Measurements from ENCODE around the gene RCAN1. TPM values are rescaled to one million over a fixed set of nuclear protein-coding genes. Genes with fewer than 3 reads are reported as not detected.

RCAN1 gene
- 1 to 10 TPM; 4.9 to 6.3 TPM for total RNA-seq

DNA sequence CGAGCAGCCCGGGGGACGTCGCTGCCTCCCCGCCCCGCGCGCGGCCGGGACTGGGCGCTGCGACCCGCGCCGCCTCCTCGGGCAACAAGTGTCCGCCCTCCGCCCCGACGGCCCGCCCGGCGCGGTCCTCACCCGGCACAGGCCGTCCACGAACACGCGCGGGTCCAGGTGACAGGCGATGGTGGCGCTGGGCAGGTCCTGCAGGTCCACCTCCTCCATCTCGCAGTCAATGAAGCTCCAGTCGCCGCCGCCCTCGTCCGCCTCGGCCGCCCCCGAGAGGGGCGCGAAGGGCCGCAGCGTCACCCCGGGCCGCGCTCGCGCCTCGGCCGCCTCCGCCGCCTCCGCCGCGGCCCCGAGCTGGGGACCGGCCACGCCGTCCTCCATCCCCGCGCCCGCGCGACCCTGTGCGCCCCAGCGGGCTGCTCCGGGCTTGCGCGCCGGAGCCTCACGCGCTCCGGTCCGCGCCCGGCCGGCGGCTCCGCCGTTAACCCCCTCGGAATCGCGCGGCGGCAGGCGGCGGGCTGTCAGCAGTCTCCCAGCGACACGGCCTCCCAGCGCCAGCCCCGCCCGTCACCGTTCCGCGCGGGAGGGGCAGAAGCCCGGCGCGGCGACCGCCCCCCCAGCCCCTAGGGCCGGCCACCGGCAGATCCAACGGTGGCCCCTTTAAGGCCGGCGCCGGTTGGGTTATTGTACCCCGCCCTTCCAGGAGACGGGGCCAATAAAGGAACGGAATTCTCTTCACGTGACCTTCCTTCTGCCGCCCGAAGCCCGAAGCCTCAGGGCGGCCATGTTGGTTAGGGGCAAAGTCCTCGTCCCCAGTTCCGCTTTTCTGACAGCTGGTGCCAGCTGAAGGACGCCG, at the start of gene RCAN1:
Gene RCAN1 (minus strand): TSS at position 486 of the 859 bp plus-strand sequence. CDS start 102 bp downstream, at position 384.
- peaks cover 14% of the 10 kb centered on the region for H3K4me1 Mint-ChIP-seq
- H3K9me3 Mint-ChIP-seq = no peaks in the 10 kb centered on the region
- peak; percentile 99 for ATAC-seq (replicated peaks)
- H3K27ac Mint-ChIP-seq = peak within 1 kb of the TSS; percentile 79
- no peaks in the 10 kb centered on the region for H3K36me3 Mint-ChIP-seq (ENCODE audit: low read depth)
- no peaks in the 10 kb centered on the region for H3K27me3 Mint-ChIP-seq
- peak within 1 kb of the TSS; percentile 86 for H3K4me3 Mint-ChIP-seq

DNA sequence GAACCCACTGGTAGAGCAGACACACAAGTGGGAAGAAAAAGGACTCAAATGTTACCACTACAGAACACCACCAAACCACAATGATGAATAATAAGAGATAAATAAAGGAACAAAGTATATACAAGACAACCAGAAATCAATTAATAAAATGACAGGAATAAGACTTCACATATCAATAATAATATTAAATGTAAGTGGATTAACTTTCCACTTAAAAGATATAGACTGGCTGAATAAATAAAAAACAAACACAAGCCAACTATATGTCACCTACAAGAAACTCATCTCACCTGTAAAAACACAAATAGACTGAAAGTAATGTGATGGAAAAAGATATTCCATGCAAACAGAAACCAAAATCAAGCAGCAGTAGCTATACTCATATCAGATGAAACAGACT, 46.9 kb upstream of the RCAN1 start:
- H3K27ac Mint-ChIP-seq = no peak overlapping the region
- H3K36me3 Mint-ChIP-seq (ENCODE audit: low read depth) = no peaks in the 10 kb centered on the region
- no peaks in the 10 kb centered on the region for H3K4me1 Mint-ChIP-seq
- peaks cover 53% of the 10 kb centered on the region for H3K27me3 Mint-ChIP-seq
- H3K4me3 Mint-ChIP-seq = no peak overlapping the region
- ATAC-seq (replicated peaks) = no peak
- H3K9me3 Mint-ChIP-seq = peaks cover 25% of the 10 kb centered on the region

DNA sequence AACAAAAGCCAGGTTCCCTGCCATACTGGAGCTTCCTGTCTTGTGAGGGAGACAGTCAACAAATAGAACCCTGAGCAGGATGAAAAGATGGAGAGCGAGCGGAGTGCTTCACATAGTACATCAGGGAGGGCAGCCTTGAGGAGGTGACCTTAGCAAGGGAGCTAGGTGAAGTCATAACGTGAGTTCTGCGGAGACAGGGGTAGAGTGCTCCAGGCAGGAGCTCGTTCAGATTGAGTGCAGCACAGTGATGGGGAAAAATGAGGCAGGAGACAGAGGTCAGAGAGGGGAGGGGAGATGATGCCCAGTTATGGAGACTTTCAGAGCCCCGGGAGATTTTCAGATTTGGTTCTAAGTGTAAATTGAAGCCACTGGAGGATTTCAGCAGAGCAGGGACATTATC, 38.6 kb upstream of the RCAN1 start:
- Mint-ChIP-seq H3K27me3 (peaks cover 51% of the 10 kb centered on the region), H3K9me3 (peaks cover 5% of the 10 kb centered on the region), H3K36me3 (ENCODE audit: low read depth) (no peaks in the 10 kb centered on the region), H3K27ac (no peak overlapping the region), H3K4me3 (no peak overlapping the region), H3K4me1 (no peaks in the 10 kb centered on the region)
- ATAC-seq (replicated peaks) = no peak

DNA sequence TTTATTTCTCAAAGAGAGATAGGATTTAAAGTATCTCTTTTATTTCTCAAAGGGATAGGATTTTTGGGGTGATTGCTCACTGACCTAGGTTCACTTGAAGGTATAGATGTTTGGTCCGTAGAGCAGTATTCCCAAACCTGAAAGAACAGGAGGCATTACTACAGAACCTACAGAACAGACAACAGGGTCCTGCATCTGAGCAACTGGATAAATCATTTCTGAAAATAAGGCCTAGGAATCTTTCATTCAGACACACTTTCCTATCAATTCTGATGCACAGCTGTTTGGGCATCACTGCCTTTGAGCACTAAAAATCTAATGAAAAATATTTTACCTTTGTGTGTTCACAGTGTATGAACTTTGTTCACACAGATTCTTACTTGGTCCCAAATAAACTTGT, 36.7 kb upstream of the RCAN1 start:
- Mint-ChIP-seq H3K36me3 (ENCODE audit: low read depth) (no peaks in the 10 kb centered on the region), H3K4me1 (no peaks in the 10 kb centered on the region), H3K9me3 (peaks cover 5% of the 10 kb centered on the region), H3K4me3 (no peak overlapping the region), H3K27me3 (peaks cover 44% of the 10 kb centered on the region), H3K27ac (no peak overlapping the region)
- ATAC-seq (replicated peaks) = no peak

DNA sequence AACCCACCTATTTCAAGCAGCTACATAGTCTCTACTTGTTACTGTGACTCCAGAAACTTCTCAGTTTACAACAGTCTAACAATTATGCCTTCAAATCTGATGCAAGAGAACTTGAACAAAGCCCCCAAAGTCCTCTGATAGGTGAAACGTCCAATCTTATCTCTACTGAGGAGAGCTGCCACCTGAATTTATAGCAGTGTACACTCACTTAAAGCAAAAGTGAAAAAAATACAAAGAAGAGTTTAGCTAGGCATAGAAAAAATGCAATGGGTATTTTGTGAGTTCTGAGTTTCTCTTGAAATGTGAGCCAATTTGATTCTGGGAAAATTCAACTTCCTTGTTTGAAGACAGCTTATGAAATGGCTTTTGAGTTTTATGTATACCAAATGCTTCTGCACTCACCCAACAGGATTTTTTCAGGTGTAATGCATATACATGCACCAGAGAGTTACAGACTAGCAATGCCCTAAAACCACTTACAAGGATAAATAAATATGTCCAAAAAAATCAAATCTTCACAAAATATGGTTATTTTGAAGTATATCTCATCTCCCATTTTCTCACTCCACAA, 36.0 kb upstream of the RCAN1 start:
- Mint-ChIP-seq H3K27me3 (peaks cover 40% of the 10 kb centered on the region), H3K4me1 (no peaks in the 10 kb centered on the region), H3K27ac (no peak overlapping the region), H3K9me3 (peaks cover 5% of the 10 kb centered on the region), H3K4me3 (no peak overlapping the region), H3K36me3 (ENCODE audit: low read depth) (no peaks in the 10 kb centered on the region)
- ATAC-seq (replicated peaks) = no peak

DNA sequence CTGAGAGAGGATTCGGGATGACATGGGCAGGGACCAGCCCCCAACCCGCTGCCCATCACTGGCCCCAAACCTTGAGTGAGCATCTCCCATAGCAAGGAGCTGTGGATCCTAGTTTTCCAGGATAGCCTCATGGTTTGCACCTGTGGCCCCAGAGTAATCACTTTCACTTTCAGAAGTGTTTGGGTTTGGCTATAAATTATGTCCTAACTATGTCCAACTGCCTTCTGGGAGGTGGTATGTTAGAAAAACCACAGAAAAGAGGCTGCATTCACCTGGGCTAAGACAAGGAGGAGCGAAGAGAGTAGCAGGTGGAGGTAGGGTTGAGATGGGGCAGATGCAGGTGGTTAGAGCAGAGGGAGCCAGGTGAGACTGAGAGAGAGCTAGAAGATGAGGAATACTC, 34.5 kb upstream of the RCAN1 start:
- H3K36me3 Mint-ChIP-seq (ENCODE audit: low read depth) = no peaks in the 10 kb centered on the region
- ATAC-seq (replicated peaks) = no peak
- H3K27me3 Mint-ChIP-seq = peaks cover 34% of the 10 kb centered on the region
- H3K9me3 Mint-ChIP-seq = peaks cover 5% of the 10 kb centered on the region
- no peaks in the 10 kb centered on the region for H3K4me1 Mint-ChIP-seq
- H3K4me3 Mint-ChIP-seq = no peak overlapping the region
- no peak overlapping the region for H3K27ac Mint-ChIP-seq

DNA sequence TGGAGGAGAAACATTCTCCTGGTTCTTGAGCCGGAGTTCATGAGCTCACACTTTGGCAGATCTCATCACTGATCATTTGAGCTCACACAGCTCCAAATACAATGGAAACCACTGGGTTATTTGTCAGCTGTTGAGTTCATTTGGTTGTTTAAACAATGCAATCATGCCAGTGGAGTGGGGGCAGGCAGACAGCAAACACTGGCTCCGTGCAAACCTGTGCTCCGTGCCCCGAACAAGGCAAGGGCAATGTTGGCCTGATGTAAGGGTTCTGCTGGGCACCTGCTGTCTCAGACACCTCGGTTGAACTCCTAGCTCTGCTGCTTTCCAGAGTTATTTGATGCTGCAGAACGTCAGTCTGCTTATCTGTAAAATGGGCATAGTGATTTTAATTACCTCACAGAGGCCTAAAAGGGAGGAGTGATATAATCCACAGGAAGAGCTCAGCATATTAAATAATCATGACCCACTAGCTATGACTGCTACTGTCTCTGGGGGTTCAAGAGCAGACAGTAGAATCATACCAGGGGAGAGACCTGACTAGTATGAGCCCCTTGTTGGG, 33.9 kb upstream of the RCAN1 start:
- no peak for ATAC-seq (replicated peaks)
- Mint-ChIP-seq H3K4me3 (no peak overlapping the region), H3K9me3 (peaks cover 5% of the 10 kb centered on the region), H3K27ac (no peak overlapping the region), H3K4me1 (no peaks in the 10 kb centered on the region), H3K27me3 (peaks cover 32% of the 10 kb centered on the region), H3K36me3 (ENCODE audit: low read depth) (no peaks in the 10 kb centered on the region)

DNA sequence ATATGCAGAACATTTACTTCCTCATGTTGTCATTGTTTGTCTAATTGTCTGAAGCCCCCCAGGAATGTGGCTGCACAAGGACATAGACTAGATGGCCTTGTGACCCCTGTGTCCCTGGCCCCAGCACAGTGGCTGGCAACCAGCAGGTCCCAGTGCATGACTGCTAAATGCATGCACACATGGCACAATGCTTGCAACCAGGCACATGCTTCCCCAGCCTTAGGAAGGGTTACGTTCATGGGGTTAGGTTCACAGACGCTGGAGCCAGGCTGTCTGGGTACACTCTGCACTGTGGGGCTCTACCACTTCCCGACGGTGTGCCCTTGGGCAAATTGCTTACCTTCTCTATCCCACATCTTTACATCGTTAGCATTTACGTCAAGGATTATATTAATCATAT, 32.6 kb upstream of the RCAN1 start:
- no peaks in the 10 kb centered on the region for H3K4me1 Mint-ChIP-seq
- no peak overlapping the region for H3K27ac Mint-ChIP-seq
- no peak overlapping the region for H3K4me3 Mint-ChIP-seq
- ATAC-seq (replicated peaks) = no peak
- H3K27me3 Mint-ChIP-seq = peaks cover 26% of the 10 kb centered on the region
- no peaks in the 10 kb centered on the region for H3K36me3 Mint-ChIP-seq (ENCODE audit: low read depth)
- H3K9me3 Mint-ChIP-seq = peaks cover 5% of the 10 kb centered on the region

DNA sequence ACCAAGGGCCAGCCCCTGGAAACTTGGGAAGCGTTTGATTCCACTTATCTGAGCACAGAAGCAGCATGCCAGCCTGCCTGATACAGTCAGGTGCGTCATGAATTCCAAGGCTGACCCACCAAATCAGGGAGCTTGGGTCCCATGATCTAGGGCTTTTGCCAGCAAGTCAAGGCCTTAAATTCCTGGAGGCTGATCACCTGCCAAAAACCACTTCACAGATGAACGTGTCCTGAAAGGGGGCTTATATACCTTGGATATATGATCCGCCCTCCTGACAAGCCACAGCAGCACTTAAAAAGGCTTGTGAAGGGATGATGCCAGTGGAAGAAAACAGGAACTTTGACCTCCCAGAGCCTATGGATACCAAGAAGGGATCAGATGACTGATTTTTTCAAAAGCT, 29.9 kb upstream of the RCAN1 start:
- ATAC-seq (replicated peaks) = no peak
- no peaks in the 10 kb centered on the region for H3K36me3 Mint-ChIP-seq (ENCODE audit: low read depth)

DNA sequence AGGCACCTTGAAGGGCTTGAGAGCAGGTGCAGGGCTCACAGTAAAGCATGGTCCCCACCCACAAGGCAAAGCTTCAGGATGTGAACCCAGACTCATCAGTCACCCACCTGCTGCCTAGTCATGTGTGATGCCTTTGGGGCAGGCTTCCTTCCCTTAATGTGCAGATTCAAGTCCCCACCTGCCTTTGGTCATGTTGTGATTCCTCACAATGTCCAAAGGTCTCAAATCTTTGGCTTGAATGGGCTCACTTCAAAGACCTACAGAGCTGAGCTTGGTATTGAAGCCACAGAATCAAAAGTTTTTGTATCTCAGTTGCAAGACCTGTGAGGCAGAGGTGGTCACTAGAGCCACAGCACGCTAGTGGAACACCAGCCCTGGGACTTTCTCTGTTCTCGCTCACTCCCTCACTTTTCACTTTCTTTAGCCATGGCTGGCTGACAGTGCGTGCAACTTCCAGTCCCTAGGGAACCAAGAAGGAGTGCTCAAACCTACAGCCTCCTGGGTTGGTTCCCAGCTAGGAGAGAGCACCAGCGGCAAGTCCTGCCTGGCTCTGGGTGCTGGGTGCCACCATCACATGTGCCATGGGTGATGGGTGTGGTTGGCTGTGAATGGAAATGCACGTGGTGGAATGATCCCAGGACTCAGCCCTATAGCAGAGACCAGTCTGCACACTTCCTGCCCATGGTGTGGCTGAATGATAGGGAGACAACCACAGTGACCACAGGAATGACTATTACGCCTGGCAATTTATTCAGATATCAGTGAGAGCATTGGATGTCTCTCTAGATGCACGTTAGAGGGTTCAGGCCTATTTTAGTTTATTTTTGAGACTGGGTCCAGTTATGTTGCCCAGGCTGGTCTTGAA, 27.5 kb upstream of the RCAN1 start:
- Mint-ChIP-seq H3K9me3 (peaks cover 3% of the 10 kb centered on the region), H3K36me3 (ENCODE audit: low read depth) (no peaks in the 10 kb centered on the region), H3K4me3 (no peak overlapping the region), H3K27me3 (peaks cover 3% of the 10 kb centered on the region), H3K4me1 (peaks cover 17% of the 10 kb centered on the region), H3K27ac (no peak overlapping the region)
- no peak for ATAC-seq (replicated peaks)

More for the DNA sequence above, 29.9 kb upstream of the RCAN1 start:
- H3K9me3 Mint-ChIP-seq = no peaks in the 10 kb centered on the region
- H3K27ac Mint-ChIP-seq = no peak overlapping the region
- peaks cover 19% of the 10 kb centered on the region for H3K27me3 Mint-ChIP-seq
- no peak overlapping the region for H3K4me3 Mint-ChIP-seq
- H3K4me1 Mint-ChIP-seq = peaks cover 12% of the 10 kb centered on the region

DNA sequence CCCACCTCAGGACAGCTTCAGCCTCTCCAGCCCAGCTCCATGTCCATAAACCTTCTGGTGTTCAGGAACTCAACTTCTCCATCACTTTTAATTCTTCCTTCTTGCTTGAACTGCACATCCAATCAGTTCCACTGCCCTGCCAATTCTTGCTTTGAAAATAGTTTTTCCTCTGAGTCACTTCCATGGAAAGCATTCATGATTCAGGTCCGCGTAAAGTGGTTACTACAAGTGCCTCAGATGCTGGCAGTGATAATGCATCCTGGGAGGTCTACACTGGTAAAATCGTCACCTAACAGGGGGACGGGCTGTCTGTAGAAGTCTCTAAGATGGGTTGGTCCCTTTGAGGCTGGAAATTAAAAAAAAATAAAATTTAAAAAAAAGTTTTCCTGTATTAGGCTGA, 25.9 kb upstream of the RCAN1 start:
- peak overlapping the region; percentile 68 for H3K4me3 Mint-ChIP-seq
- no peaks in the 10 kb centered on the region for H3K36me3 Mint-ChIP-seq (ENCODE audit: low read depth)
- ATAC-seq (replicated peaks) = peak; percentile 73
- peaks cover 4% of the 10 kb centered on the region for H3K27me3 Mint-ChIP-seq
- peaks cover 17% of the 10 kb centered on the region for H3K4me1 Mint-ChIP-seq
- peaks cover 3% of the 10 kb centered on the region for H3K9me3 Mint-ChIP-seq
- H3K27ac Mint-ChIP-seq = peak overlapping the region; percentile 81

DNA sequence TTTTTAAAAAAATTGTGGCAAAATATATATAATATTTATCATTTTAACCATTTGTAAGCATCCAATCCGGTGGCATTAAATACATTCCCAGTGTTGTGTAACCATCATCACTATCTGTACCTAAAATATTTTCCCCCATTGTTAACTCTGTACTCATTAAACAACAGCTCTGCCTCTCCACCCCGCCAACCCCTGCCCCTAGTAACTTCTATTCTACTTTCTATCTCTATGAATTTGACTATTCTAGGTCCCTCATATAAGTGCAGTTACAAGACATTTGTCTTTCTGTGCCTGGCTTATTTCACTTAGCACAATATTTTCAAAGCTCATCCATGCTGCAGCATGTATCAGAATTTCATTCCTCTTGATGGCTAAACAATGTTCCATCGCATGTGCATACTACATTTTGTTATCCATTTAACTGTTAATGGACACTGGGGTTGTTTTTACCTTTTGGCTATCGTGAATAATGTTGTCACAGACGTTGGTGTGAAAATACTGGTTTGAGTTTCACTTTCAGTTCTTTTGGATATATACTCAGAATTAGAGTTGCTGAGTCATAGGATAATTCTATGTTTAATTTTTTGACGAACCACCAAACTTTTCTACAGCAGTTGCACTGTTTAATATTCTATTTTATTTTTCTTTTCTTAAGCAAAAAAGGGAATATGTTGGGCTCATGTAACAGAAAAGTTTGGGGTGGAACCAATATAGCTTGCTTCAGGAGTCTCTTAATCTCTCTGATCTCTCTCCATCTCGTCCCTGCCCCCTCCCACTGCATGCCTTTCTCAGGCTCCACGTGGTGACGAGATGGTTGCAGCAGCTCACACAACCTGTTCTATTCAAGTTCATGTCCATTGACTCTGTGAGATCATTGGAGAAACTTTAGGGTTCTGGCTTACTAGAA, 25.2 kb upstream of the RCAN1 start:
- Mint-ChIP-seq H3K4me1 (peaks cover 17% of the 10 kb centered on the region), H3K27me3 (peaks cover 4% of the 10 kb centered on the region)
- peak; percentile 78 for ATAC-seq (replicated peaks)

DNA sequence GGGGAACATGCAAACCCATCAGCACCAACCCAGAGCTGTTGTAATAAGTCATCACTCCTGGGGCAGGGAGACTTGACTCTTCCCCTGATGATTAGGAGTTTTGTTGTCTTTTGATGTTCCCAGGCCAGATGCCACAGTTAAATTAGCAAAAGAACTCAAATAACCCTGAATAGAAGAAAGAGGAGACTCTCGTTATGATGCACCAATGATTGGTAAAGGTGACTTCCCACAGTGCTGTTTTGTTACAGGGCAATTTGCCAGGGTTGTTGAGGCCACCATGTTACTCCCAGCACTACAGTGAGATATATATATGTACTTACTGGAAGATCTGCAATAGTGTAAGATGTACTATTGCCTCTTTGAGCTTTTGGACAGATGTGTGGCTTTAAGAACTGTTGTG, 24.3 kb upstream of the RCAN1 start:
- H3K27ac Mint-ChIP-seq = peak overlapping the region; percentile 81
- peaks cover 17% of the 10 kb centered on the region for H3K4me1 Mint-ChIP-seq
- no peaks in the 10 kb centered on the region for H3K36me3 Mint-ChIP-seq (ENCODE audit: low read depth)
- H3K27me3 Mint-ChIP-seq = peaks cover 9% of the 10 kb centered on the region
- ATAC-seq (replicated peaks) = no peak
- H3K9me3 Mint-ChIP-seq = peaks cover 3% of the 10 kb centered on the region
- H3K4me3 Mint-ChIP-seq = no peak overlapping the region

More for the DNA sequence above, 25.2 kb upstream of the RCAN1 start:
- no peaks in the 10 kb centered on the region for H3K36me3 Mint-ChIP-seq (ENCODE audit: low read depth)
- H3K9me3 Mint-ChIP-seq = peaks cover 3% of the 10 kb centered on the region
- peak overlapping the region; percentile 81 for H3K27ac Mint-ChIP-seq
- H3K4me3 Mint-ChIP-seq = peak overlapping the region; percentile 68
